ENCODE data around the gene PPP4R4.

Gene PPP4R4, protein sequence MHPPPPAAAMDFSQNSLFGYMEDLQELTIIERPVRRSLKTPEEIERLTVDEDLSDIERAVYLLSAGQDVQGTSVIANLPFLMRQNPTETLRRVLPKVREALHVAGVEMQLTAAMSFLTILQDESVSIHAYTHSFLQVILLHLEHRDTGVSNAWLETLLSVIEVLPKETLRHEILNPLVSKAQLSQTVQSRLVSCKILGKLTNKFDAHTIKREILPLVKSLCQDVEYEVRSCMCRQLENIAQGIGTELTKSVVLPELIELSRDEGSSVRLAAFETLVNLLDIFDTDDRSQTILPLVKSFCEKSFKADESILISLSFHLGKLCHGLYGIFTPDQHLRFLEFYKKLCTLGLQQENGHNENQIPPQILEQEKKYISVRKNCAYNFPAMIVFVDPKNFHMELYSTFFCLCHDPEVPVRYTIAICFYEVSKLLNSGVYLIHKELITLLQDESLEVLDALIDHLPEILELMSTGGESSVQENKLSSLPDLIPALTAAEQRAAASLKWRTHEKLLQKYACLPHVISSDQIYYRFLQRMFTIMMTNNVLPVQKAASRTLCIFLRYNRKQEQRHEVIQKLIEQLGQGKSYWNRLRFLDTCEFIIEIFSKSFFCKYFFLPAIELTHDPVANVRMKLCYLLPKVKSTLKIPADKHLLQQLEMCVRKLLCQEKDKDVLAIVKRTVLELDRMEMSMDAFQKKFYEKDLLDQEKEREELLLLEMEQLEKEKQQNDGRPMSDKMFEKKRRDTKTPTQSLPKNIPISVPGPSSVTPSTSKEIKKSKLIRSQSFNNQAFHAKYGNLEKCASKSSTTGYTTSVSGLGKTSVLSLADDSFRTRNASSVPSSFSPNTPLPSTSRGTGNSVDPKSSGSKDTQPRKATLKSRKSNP

GRCh38 chr14:94173885-94174603, at the start of gene PPP4R4:
PPP4R4 (plus strand) TSS chr14:94174322; CDS start chr14:94174466, 144 bp downstream.
- no peak for DNase-seq (ENCODE audit: low read depth)

- no peak for DNase-seq (ENCODE audit: low read depth)
These were observed 49.3 kb upstream of the PPP4R4 start for GRCh38 chr14:94124582-94125377.

DNA sequence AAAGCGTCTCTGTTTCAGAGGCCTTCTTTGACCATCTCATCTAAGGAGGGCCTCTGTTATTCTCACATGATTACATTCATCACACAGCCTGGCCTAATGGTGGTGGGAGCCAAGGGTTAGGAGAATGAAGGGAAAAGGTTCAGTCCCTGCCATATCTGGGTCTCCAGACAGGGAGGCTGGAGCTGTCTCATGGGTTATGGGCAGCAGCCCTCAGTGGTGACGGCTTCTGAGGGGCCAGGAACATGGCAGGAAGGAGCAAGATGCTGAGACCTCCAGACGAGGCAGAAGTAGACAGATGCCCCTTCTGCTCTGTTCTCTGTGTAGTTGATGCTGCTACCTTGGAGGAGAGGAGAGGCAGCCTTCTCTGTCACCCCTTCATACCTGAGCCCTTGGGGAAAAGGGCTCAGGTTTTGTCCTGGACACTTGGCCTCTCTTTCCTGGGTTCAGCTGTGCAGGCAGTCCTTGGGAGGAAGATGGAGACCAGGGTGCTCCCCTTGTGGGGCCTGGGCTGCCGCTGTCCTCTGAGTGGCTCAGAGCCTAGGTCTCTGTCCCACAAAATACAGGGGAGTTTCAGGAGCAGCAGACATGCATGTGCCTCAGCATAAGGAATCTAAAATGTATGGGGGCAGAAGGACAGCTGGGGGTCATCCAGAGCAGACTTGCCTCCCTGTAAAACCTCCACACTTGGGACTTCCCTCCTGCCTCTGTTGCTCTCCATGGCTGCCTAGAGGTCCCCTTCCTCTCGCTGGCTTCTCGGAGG, 48.3 kb upstream of the PPP4R4 start:
- DNase-seq (ENCODE audit: low read depth), result no peak

- DNase-seq (ENCODE audit: low read depth), result no peak
These were observed 47.8 kb upstream of the PPP4R4 start for GRCh38 chr14:94126419-94126677.

- DNase-seq (ENCODE audit: low read depth), result no peak
These were observed 47.3 kb upstream of the PPP4R4 start for GRCh38 chr14:94126800-94127199.

DNA sequence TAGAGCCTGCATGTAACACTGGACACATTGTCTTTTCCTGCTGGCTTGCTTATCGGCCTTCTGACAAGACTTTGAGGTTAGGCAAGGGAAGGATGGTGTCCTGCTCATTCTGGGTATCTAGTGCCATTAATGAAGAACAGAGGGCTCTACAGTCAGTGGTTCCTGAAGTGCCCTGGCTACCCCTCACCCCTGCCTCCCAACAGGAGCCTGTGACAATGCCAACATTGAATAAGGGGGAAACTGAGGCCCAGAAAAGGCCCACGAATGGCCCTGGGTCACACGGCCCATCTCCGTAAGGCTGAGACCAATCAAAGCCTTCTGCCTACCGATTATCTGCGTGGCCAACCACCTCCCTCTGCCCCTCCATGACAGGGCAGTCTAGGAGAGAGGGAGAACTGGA, 46.8 kb upstream of the PPP4R4 start:
- DNase-seq (ENCODE audit: low read depth), result no peak

DNA sequence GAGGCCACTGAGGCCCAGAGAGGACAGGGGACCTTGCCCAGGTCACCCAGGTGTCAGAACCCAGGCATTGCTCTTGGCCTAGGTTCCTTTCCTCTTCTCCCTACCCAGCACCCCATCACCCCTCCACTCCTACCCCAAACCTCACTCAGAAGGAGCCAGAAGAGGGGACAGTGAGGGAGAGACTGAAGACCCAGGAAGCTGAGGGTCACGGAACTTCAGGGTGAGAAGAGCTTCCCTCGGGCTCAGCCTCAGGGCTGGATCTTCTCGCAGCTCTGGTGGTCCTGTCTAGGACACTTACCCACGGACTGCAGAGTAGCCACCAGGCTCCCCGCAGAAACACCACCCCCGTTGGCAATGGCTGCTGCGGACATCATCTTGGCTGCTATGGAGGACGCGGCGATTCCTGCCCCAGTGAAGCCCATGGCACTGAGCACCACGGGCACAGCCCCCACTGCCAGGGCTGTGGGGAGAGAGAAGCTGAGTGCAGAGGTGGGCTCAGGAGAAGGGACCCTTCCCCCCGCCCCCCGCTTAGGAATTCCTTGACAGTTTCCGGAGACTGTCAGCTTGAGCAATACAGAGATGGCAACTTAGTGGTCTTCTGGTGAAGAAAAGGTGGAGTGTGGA, 45.8 kb upstream of the PPP4R4 start:
- no peak for DNase-seq (ENCODE audit: low read depth)

- peak; percentile 42 for DNase-seq (ENCODE audit: low read depth)
These were observed 44.9 kb upstream of the PPP4R4 start, which contains the start of gene IFI27L2 for GRCh38 chr14:94129111-94129757. IFI27L2 (minus strand) TSS chr14:94129604; CDS start chr14:94129564, 40 bp downstream.

DNA sequence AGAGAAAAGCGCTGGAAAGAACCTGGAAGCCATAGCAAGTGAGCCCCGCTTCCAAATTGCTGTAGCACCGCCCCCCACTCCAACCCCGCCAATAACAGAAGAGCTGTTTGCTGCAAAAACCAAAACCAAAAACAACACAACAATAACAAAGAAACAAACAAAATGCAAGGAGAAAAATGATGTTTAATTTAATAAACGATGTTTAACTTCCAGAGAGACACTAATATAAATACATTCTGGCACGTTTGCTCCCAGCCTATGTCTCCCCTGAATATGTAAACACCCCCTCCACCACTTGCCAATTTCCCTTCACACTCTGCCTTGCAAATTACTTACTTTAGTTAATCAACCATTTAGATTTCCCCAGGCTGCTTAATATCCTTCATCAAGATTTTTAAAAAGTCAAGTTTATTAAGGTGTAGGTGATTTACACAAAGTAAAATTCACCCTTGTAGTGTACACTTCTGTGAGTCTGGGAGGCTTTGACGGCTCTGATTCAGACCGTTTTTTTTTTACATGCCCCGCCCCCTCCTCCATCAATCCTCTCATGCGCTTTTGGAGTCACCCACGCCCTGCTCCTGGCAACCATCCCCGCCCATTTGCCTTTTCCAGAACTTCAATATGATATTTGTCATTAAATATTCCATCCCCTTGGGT, 44.2 kb upstream of the PPP4R4 start:
- DNase-seq (ENCODE audit: low read depth), result no peak

DNA sequence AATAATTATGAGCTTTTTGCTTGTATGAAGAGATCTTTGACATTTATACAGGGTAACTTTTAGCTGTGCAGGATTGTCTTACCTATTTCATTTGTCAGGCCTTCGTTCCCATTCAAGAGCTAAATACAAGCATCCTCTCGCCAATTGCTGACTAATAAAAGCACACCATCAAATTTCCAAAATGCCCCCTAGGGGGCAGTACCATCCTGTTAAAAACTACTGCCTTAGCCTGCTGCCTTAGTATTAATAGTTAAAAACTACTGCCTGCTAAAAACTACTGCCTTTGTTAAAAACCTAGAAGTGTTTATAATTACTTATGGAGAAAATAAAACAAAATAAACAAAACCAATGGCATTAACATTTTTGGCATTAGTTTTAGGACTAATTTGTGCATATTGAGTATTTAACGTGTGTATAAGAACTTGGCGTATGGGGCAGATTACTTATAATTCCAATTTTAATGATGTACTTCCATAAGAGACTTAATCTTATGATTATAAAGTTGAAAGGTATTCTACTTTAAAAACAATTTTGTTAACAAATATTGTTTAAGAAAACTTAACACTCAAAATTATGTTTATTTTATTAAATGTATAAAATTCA, 41.7 kb upstream of the PPP4R4 start:
- no peak for DNase-seq (ENCODE audit: low read depth)

DNA sequence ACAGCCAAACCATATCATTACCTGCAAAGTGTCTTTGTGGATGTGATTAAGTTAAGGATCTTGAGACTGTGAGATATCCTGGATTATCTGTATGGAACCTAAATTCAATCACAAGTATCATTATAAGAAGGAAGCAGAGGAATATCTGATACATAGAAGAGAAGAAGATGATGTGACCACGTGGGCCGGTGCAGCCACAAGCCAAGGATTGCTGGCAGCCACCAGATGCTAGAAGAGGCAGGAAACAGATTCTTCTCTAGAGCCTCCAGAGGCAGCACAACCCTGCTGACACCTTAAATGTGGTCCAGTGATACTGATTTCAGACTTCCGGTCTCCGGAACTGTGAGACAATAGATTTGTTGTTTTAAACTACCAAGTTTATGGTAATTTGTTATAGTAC, 38.6 kb upstream of the PPP4R4 start:
- no peak for DNase-seq (ENCODE audit: low read depth)

- peak; percentile 27 for DNase-seq (ENCODE audit: low read depth)
These were observed 37.4 kb upstream of the PPP4R4 start for GRCh38 chr14:94136575-94137331.

DNA sequence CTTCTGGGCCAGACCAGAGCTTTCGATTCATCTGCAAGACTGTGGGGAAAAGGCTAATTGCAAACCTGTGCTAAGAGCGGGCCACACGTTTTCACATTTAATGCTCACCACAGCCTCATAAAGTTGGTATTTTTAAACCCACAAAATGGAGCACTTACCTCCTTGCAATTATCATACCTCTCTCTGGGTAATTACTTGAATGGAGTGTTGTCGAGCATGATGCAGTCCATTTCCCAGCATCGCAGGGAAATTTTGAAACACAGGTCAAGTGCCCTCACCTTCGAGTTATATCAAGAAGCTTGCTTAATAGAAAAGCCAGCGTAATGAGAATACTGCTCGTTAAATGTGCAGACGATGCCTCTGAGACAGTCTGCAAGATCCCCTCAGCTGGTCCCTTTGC, 35.9 kb upstream of the PPP4R4 start:
- DNase-seq (ENCODE audit: low read depth), result no peak

DNA sequence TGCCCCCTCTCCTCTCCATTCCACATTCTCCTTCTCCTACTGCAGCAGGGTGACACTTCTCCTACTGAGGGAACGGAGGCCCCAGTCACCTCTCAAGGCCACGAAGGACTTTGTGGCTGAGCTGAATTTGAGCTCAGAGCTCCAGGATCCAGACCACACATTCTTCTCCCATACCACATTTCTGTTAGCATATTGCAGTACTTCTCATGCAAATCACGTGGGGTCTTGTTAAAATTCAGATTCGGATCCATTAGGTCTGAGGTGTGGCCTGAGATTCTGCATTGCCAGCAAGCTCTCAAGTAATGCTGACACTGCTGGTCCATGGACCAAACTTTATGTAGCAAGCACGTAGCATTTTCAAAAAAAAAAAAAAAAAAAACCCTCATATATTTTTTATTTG, 35.1 kb upstream of the PPP4R4 start:
- DNase-seq (ENCODE audit: low read depth), result no peak

- DNase-seq (ENCODE audit: low read depth), result no peak
These were observed 34.7 kb upstream of the PPP4R4 start for GRCh38 chr14:94139421-94139820.

- DNase-seq (ENCODE audit: low read depth), result no peak
These were observed 31.9 kb upstream of the PPP4R4 start for GRCh38 chr14:94142247-94142646.

GRCh38 chr14:94142836-94143235, 31.3 kb upstream of the PPP4R4 start:
- no peak for DNase-seq (ENCODE audit: low read depth)

- no peak for DNase-seq (ENCODE audit: low read depth)
These were observed 30.9 kb upstream of the PPP4R4 start for GRCh38 chr14:94143239-94143638.

All from GM04503 (cell line).